ENCODE results near the gene C1QTNF5. TPM values are rescaled to one million over a fixed set of nuclear protein-coding genes. Genes with fewer than 3 reads are reported as not detected.

Gene C1QTNF5
- polyA plus RNA-seq, 2 of the 4 experiments (the other 2 are of a cell fraction), result not detected

GRCh38 chr11:119359365-119360214 lies 18.9 kb upstream of the C1QTNF5 start:
- POLR2A ChIA-PET, result no interaction called here
- peaks cover 52% of the 10 kb centered on the region for H3K4me1 ChIP-seq
- H3K9me3 ChIP-seq, result no peaks in the 10 kb centered on the region
- H3K4me3 ChIP-seq, result no peak overlapping the region
- FAIRE-seq (no peak), ATAC-seq (no peak), DNase-seq (ENCODE audit: low read depth in 1 of 2, low spot score in 1 of 2) (no peak)
- CTCF ChIA-PET, result interaction anchor here (1.3 to 5.8 kb wide), 9 partner anchors 13 to 115 kb away, joined by 3 to 341 read pairs (median 22); partner anchors contain the start of genes C1QTNF5 and USP2
- H3K4me2 ChIP-seq, result no peak overlapping the region
- TF ChIP-seq, protein P1, sequence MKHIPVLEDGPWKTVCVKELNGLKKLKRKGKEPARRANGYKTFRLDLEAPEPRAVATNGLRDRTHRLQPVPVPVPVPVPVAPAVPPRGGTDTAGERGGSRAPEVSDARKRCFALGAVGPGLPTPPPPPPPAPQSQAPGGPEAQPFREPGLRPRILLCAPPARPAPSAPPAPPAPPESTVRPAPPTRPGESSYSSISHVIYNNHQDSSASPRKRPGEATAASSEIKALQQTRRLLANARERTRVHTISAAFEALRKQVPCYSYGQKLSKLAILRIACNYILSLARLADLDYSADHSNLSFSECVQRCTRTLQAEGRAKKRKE (CRISPR knock-in tag; IDR thresholded peaks at IDR 0.05; ENCODE audit: low read depth), result no peak
- TF ChIP-seq MYC (IDR thresholded peaks at IDR 0.05; ENCODE audit: borderline replicate concordance, low read length), result no peak
- TF ChIP-seq RARB (CRISPR knock-in tag; IDR thresholded peaks at IDR 0.05), result no peak
- TF ChIP-seq BHLHE40 (IDR thresholded peaks at IDR 0.05; ENCODE audit: low read depth, low read length), result no peak
- TF ChIP-seq SMC3 (IDR thresholded peaks at IDR 0.05), result no peak
- TF ChIP-seq ZC3H11A (IDR thresholded peaks at IDR 0.05), result no peak
- TF ChIP-seq GATA3 (IDR thresholded peaks at IDR 0.05; ENCODE audit: borderline replicate concordance), result no peak
- no peak for TF ChIP-seq POLR2A (IDR thresholded peaks at IDR 0.05; ENCODE audit: low read length)
- no peak for TF ChIP-seq ESRRA (IDR thresholded peaks at IDR 0.05; ENCODE audit: borderline replicate concordance, low read length)
- no peak for TF ChIP-seq CBX2 (IDR thresholded peaks at IDR 0.05; ENCODE audit: borderline replicate concordance, low read depth)
- TF ChIP-seq HDAC2 (IDR thresholded peaks at IDR 0.05), result no peak
- no peak for TF ChIP-seq RAD21 (conservative IDR thresholded peaks at IDR 0.05 in 1 of 2, IDR thresholded peaks at IDR 0.05 in 1 of 2)
- no peak for TF ChIP-seq KDM1A (IDR thresholded peaks at IDR 0.05; ENCODE audit: low read depth)
- no peak for TF ChIP-seq RNF2 (IDR thresholded peaks at IDR 0.05; ENCODE audit: borderline replicate concordance, low read depth)
- no peak for TF ChIP-seq ZNF302 (CRISPR knock-in tag; IDR thresholded peaks at IDR 0.05)
- TF ChIP-seq, protein P2, sequence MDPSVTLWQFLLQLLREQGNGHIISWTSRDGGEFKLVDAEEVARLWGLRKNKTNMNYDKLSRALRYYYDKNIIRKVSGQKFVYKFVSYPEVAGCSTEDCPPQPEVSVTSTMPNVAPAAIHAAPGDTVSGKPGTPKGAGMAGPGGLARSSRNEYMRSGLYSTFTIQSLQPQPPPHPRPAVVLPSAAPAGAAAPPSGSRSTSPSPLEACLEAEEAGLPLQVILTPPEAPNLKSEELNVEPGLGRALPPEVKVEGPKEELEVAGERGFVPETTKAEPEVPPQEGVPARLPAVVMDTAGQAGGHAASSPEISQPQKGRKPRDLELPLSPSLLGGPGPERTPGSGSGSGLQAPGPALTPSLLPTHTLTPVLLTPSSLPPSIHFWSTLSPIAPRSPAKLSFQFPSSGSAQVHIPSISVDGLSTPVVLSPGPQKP (IDR thresholded peaks at IDR 0.05; ENCODE audit: low read depth, low read length), result no peak
- H3K27ac ChIP-seq, result peak overlapping the region in 1 of 2 experiments; percentile 71; a peak in 4 of 6 replicates
- WGBS (ENCODE audit: missing lambda C conversion rate), result 83% methylated on average over 10 of the region's 10 CpGs

DNA sequence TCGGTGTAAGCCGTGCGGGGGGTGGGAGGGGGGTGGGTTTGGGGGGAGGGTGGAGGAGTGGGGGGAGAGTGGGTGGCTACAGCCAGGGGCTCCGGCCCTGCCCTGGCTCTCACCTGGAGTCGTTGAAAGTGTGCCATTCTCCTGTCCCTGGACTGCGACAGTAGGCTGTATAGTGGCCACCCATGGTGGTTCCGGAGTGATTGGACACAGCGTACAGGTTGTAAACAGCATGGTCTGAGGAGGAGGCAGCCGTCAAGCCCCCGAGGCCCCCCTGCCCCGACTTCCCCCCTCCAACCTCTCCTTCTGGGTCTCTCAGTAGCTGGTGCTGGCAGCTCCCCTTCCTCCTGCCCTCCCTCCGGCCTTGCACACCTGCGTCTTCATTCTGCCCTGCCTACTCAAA lies 16.4 kb upstream of the C1QTNF5 start:
- ATAC-seq (peak in 1 of 2 experiments; percentile 12; a peak in 2 of 6 replicates), FAIRE-seq (no peak), DNase-seq (ENCODE audit: low read depth in 1 of 2, low spot score in 1 of 2) (no peak)
- Histone ChIP-seq H3K4me1 (peaks cover 36% of the 10 kb centered on the region), H3K27ac (peak overlapping the region; percentile 78 to 87), H3K4me3 (peak overlapping the region; percentile 57), H3K9me3 (no peaks in the 10 kb centered on the region), H3K4me2 (peak overlapping the region; percentile 89)
- WGBS (ENCODE audit: missing lambda C conversion rate), result 65% methylated on average over 7 of the region's 13 CpGs
- TF ChIP-seq HOXB5 (CRISPR knock-in tag; IDR thresholded peaks at IDR 0.05), result no peak
- no peak for TF ChIP-seq BHLHE40 (IDR thresholded peaks at IDR 0.05; ENCODE audit: low read depth, low read length)
- no peak for TF ChIP-seq NR3C1 (IDR thresholded peaks at IDR 0.05)
- no peak for TF ChIP-seq KDM5A (IDR thresholded peaks at IDR 0.05)
- TF ChIP-seq ESRRA (IDR thresholded peaks at IDR 0.05; ENCODE audit: borderline replicate concordance, low read length), result no peak
- TF ChIP-seq EP300 (IDR thresholded peaks at IDR 0.05), result no peak
- TF ChIP-seq HES2 (IDR thresholded peaks at IDR 0.05), result no peak
- TF ChIP-seq RNF2 (IDR thresholded peaks at IDR 0.05; ENCODE audit: borderline replicate concordance, low read depth), result no peak
- TF ChIP-seq, protein P3, sequence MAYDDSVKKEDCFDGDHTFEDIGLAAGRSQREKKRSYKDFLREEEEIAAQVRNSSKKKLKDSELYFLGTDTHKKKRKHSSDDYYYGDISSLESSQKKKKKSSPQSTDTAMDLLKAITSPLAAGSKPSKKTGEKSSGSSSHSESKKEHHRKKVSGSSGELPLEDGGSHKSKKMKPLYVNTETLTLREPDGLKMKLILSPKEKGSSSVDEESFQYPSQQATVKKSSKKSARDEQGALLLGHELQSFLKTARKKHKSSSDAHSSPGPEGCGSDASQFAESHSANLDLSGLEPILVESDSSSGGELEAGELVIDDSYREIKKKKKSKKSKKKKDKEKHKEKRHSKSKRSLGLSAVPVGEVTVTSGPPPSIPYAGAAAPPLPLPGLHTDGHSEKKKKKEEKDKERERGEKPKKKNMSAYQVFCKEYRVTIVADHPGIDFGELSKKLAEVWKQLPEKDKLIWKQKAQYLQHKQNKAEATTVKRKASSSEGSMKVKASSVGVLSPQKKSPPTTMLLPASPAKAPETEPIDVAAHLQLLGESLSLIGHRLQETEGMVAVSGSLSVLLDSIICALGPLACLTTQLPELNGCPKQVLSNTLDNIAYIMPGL (CRISPR knock-in tag; IDR thresholded peaks at IDR 0.05; ENCODE audit: borderline replicate concordance), result no peak
- TF ChIP-seq ZC3H11A (IDR thresholded peaks at IDR 0.05), result no peak
- no peak for TF ChIP-seq SMC3 (IDR thresholded peaks at IDR 0.05)
- TF ChIP-seq, protein P2 (IDR thresholded peaks at IDR 0.05; ENCODE audit: low read depth, low read length), result no peak
- CTCF ChIA-PET, result interaction anchor here (0.9 to 5.1 kb wide), 19 partner anchors 8 to 751 kb away, joined by 3 to 341 read pairs (median 6); partner anchors contain the start of genes C1QTNF5, MCAM, MFRP and USP2
- POLR2A ChIA-PET, result no interaction called here
